ENCODE results near the gene LHX4. TPM values are rescaled to one million over a fixed set of nuclear protein-coding genes. Genes with fewer than 3 reads are reported as not detected.

The LHX4 gene
- total and polyA plus RNA-seq, 10 donors, result 0.02 to 2.0 (median 0.03) TPM; not detected in 5

- no peaks in the 10 kb centered on the region for H3K27me3 ChIP-seq (replicated peaks in 1 of 7)
- H3K9me3 ChIP-seq, result no peaks in the 10 kb centered on the region
- no peak overlapping the region for H3K4me3 ChIP-seq
- intact Hi-C loops (cut with DNase I; ENCODE audit: low total_unique reads), result loop anchor here (5.0 to 10.0 kb wide), 2 partner anchors 229 to 286 kb away; no protein-coding TSS in a partner anchor
- no peak for DNase-seq
- H3K4me1 ChIP-seq, result peaks cover 0 to 55% (median 13%) of the 10 kb centered on the region in 6 donors
- no peak for TF ChIP-seq POLR2A (IDR thresholded peaks at IDR 0.05)
- TF ChIP-seq, protein P1, sequence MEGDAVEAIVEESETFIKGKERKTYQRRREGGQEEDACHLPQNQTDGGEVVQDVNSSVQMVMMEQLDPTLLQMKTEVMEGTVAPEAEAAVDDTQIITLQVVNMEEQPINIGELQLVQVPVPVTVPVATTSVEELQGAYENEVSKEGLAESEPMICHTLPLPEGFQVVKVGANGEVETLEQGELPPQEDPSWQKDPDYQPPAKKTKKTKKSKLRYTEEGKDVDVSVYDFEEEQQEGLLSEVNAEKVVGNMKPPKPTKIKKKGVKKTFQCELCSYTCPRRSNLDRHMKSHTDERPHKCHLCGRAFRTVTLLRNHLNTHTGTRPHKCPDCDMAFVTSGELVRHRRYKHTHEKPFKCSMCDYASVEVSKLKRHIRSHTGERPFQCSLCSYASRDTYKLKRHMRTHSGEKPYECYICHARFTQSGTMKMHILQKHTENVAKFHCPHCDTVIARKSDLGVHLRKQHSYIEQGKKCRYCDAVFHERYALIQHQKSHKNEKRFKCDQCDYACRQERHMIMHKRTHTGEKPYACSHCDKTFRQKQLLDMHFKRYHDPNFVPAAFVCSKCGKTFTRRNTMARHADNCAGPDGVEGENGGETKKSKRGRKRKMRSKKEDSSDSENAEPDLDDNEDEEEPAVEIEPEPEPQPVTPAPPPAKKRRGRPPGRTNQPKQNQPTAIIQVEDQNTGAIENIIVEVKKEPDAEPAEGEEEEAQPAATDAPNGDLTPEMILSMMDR (IDR thresholded peaks at IDR 0.05 in 8 of 11, conservative IDR thresholded peaks at IDR 0.05 in 3 of 11), result no peak
- no peak overlapping the region for H3K27ac ChIP-seq
- WGBS, 5 donors, result 67 to 87% (median 76%) methylated on average over 7 to 8 of the region's 8 CpGs
- peaks cover 0 to 100% (median 62%) of the 10 kb centered on the region in 6 donors for H3K36me3 ChIP-seq
These were observed 41.3 kb upstream of the LHX4 start for GRCh38 chr1:180188684-180189175.

GRCh38 chr1:180190091-180190490 lies 40.0 kb upstream of the LHX4 start:
- Histone ChIP-seq H3K27me3 (replicated peaks in 1 of 7) (no peaks in the 10 kb centered on the region), H3K27ac (no peak overlapping the region), H3K4me1 (peaks cover 0 to 55% (median 13%) of the 10 kb centered on the region in 6 donors), H3K36me3 (peaks cover 0 to 100% (median 59%) of the 10 kb centered on the region in 6 donors), H3K4me3 (no peak overlapping the region), H3K9me3 (no peaks in the 10 kb centered on the region)
- intact Hi-C loops (cut with DNase I; ENCODE audit: low total_unique reads), result no loop called here
- no peak for DNase-seq
- WGBS, 5 donors, result 80 to 90% (median 81%) methylated on average over 5 of the region's 5 CpGs
- TF ChIP-seq POLR2A (IDR thresholded peaks at IDR 0.05), result no peak

DNA sequence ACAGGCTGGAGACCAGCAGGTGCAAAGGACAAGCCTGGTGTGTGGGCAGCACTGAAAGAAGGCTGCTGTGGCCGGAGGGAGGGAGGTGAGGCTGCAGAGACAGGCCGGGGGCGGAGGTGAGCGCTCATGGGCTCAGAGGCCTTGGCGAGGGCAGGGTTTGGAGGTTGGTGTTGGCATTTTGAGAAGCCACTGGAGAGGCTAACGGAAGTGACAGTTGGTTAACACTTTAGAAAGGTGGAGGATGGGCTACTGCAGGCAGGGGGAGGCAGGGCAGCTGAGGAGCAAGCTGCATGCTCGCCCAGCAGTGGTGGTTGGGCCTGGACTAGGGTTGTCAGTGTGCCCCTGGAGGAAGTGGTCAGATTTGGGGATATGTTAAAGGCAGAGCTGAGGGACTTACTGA lies 37.9 kb upstream of the LHX4 start:
- no peak for DNase-seq
- Histone ChIP-seq H3K4me3 (no peak overlapping the region), H3K36me3 (peaks cover 0 to 100% (median 51%) of the 10 kb centered on the region in 6 donors), H3K9me3 (no peaks in the 10 kb centered on the region), H3K4me1 (peaks cover 0 to 51% (median 2%) of the 10 kb centered on the region in 6 donors), H3K27ac (no peak overlapping the region), H3K27me3 (replicated peaks in 1 of 7) (no peaks in the 10 kb centered on the region)
- TF ChIP-seq POLR2A (IDR thresholded peaks at IDR 0.05) (no peak), POLR2AphosphoS5 (IDR thresholded peaks at IDR 0.05) (no peak)
- TF ChIP-seq, protein P1 (IDR thresholded peaks at IDR 0.05 in 8 of 11, conservative IDR thresholded peaks at IDR 0.05 in 3 of 11), result no peak
- intact Hi-C loops (cut with DNase I; ENCODE audit: low total_unique reads), result no loop called here
- 50 to 87% (median 74%) methylated on average over 7 of the region's 7 CpGs for WGBS, 5 donors

DNA sequence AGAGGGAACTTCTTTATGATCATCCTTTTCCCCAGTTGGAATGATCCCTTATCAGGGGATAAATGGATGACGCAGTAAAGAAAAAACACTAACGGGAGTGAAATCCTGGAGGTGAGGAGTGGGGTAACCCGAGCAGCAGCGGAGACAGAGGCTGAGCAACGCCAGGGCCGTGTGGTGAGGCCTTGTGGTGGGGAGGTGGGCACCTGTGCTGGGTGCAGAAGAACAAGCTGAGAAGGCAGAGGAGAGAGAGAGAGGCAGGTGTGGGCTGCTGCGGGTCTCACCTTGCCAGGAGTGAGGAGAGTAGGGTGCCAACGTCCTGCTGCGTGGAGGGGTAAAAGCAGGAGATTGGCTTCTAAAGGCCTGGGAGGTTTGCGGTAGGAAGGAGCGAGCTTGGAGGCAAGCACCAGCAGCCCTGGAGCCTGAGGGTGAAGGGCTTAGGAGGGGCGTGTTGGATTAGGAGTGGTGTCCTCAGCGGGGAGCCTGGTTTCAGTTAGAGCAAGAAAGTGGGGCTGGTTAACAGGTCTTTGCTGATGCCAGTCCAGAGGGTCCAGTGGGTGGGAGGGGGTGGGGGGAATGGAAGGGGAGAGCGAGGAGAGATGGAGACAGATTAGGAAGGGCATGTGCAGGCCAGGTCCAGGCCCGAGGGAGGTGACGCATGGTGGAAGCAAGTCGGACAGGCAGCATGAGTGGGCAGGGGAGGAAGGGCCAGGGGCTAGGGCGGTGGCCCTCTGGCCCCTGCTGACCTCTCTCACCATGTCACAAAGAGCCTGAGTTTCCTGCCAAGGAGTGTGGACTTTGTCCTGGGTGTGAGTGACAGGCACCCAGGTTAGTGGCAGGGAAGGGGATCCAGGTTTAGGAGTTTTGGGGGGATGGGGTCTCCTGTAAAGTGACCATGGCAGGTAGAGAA lies 36.7 kb upstream of the LHX4 start:
- Histone ChIP-seq H3K9me3 (no peaks in the 10 kb centered on the region), H3K27ac (no peak overlapping the region), H3K4me1 (peaks cover 0 to 40% (median 0%) of the 10 kb centered on the region in 6 donors), H3K36me3 (peaks cover 0 to 100% (median 46%) of the 10 kb centered on the region in 6 donors), H3K4me3 (no peak overlapping the region), H3K27me3 (replicated peaks in 1 of 7) (no peaks in the 10 kb centered on the region)
- no peak for DNase-seq
- TF ChIP-seq, protein P1 (IDR thresholded peaks at IDR 0.05 in 8 of 11, conservative IDR thresholded peaks at IDR 0.05 in 3 of 11), result no peak
- no peak for TF ChIP-seq POLR2A (IDR thresholded peaks at IDR 0.05)
- no peak for TF ChIP-seq POLR2AphosphoS5 (IDR thresholded peaks at IDR 0.05)
- 88 to 94% (median 93%) methylated on average over 18 of the region's 18 CpGs for WGBS, 5 donors
- intact Hi-C loops (cut with DNase I; ENCODE audit: low total_unique reads), result no loop called here
